Loucy (cell line): ENCODE results near the gene CFAP77.

ENCODE experiments used
- H2AFZ ChIP-seq: fragments of 200-600 bp; sonication (generic); 2 replicates; pipeline ENCODE4 v1.6.0; 2016; ENCODE audit warnings: antibody characterized with exemption, mild to moderate bottlenecking, low read length, moderate library complexity
- H3F3A ChIP-seq: fragments of 200-600 bp; 2 replicates; pipeline ENCODE4 v1.6.0; 2016; ENCODE audit warnings: antibody characterized with exemption, low read depth, mild to moderate bottlenecking
- H3K27me3 ChIP-seq: fragments of 200-600 bp; sonication (generic); 2 replicates; pipeline ENCODE4 v1.6.1; 2014; ENCODE audit warnings: low read length, mild to moderate bottlenecking; ENCODE audit not compliant: insufficient read depth, poor library complexity, severe bottlenecking
- H3K36me3 ChIP-seq: fragments of 200-600 bp; sonication (generic); 2 replicates; pipeline ENCODE4 v1.6.1; 2016; ENCODE audit warnings: low read length; ENCODE audit not compliant: insufficient read depth
- H3K4me1 ChIP-seq: fragments of 200-600 bp; sonication (generic); 2 replicates; pipeline ENCODE4 v1.5.1; 2014; ENCODE audit warnings: low read length, mild to moderate bottlenecking; ENCODE audit not compliant: insufficient read depth, poor library complexity, severe bottlenecking
- H3K4me2 ChIP-seq: fragments of 200-600 bp; sonication (generic); 2 replicates; pipeline ENCODE4 v1.6.0; 2014; ENCODE audit warnings: antibody characterized with exemption, low read length, low read depth, mild to moderate bottlenecking; ENCODE audit not compliant: poor library complexity, severe bottlenecking
- H3K4me3 ChIP-seq: fragments of 200-600 bp; sonication (generic); 2 replicates; pipeline ENCODE4 v1.5.1; 2014; ENCODE audit warnings: low read length, mild to moderate bottlenecking, mixed read lengths; ENCODE audit not compliant: poor library complexity, severe bottlenecking
- H3K79me2 ChIP-seq: fragments of 200-600 bp; sonication (generic); 2 replicates; pipeline ENCODE4 v1.6.1; 2014; ENCODE audit warnings: low read length; ENCODE audit not compliant: insufficient read depth
- H3K9ac ChIP-seq: fragments of 200-600 bp; sonication (generic); 2 replicates; pipeline ENCODE4 v1.6.0; 2014; ENCODE audit warnings: mild to moderate bottlenecking, low read depth, low read length, moderate library complexity; ENCODE audit not compliant: poor library complexity, severe bottlenecking
- H3K9me2 ChIP-seq: fragments of 200-600 bp; sonication (generic); replicated peaks from 2 replicates; pipeline ENCODE4 v1.6.1; 2016; ENCODE audit warnings: low read depth, low read length, mixed read lengths
- H3K9me3 ChIP-seq: fragments of 200-600 bp; sonication (generic); 2 replicates; pipeline ENCODE4 v1.6.1; 2014; ENCODE audit warnings: mild to moderate bottlenecking, antibody characterized with exemption, low read length, low read depth; ENCODE audit not compliant: insufficient read depth
- H4K20me1 ChIP-seq: fragments of 200-600 bp; sonication (generic); 2 replicates; pipeline ENCODE4 v1.6.0; 2014; ENCODE audit warnings: antibody characterized with exemption, low read length, mild to moderate bottlenecking; ENCODE audit not compliant: insufficient read depth, poor library complexity, severe bottlenecking
- EZH2phosphoT487 ChIP-seq: fragments of 200-600 bp; IDR thresholded peaks from 2 replicates; pipeline ENCODE4 v1.6.1; 2018; ENCODE audit warnings: antibody characterized with exemption, mild to moderate bottlenecking, moderate library complexity, borderline replicate concordance
- TF ChIP-seq, protein P1 (sequence below): fragments of 200-600 bp; sonication (generic); conservative IDR thresholded peaks from 2 replicates; pipeline ENCODE4 v1.5.1; 2014; ENCODE audit warnings: mild to moderate bottlenecking, antibody characterized with exemption, low read length

The CFAP77 gene

DNA sequence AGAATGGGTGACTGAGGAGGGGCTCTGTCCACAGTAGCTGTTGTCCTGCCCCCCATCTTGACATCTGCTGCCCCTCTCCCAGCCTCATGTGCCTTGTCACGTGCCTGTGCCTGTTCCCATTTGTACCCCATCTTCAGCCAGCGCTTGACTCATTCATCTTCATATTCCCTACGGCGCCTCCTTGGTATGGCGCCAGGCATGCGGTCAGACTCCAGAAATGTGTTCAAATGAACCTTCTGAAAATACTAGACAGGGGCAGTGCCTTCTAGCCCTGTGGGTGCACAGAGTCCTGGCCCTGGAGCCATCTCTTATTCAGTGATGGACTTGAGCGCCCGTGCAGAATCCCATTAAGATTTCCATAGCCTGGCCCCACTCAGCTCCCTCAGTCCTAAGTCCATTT lies 46.2 kb downstream of the CFAP77 start:
- H3K36me3 ChIP-seq: no peaks in the 10 kb centered on the region
- no peaks in the 10 kb centered on the region for H3F3A ChIP-seq
- no peaks in the 10 kb centered on the region for H4K20me1 ChIP-seq
- H3K27me3 ChIP-seq: no peaks in the 10 kb centered on the region
- no peak for TF ChIP-seq EZH2phosphoT487
- TF ChIP-seq, protein P1, sequence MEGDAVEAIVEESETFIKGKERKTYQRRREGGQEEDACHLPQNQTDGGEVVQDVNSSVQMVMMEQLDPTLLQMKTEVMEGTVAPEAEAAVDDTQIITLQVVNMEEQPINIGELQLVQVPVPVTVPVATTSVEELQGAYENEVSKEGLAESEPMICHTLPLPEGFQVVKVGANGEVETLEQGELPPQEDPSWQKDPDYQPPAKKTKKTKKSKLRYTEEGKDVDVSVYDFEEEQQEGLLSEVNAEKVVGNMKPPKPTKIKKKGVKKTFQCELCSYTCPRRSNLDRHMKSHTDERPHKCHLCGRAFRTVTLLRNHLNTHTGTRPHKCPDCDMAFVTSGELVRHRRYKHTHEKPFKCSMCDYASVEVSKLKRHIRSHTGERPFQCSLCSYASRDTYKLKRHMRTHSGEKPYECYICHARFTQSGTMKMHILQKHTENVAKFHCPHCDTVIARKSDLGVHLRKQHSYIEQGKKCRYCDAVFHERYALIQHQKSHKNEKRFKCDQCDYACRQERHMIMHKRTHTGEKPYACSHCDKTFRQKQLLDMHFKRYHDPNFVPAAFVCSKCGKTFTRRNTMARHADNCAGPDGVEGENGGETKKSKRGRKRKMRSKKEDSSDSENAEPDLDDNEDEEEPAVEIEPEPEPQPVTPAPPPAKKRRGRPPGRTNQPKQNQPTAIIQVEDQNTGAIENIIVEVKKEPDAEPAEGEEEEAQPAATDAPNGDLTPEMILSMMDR: no peak
- no peaks in the 10 kb centered on the region for H3K79me2 ChIP-seq
- no peak overlapping the region for H3K9ac ChIP-seq
- H3K9me3 ChIP-seq: no peaks in the 10 kb centered on the region
- H3K4me1 ChIP-seq: no peaks in the 10 kb centered on the region
- no peak overlapping the region for H3K4me3 ChIP-seq
- no peak overlapping the region for H3K4me2 ChIP-seq
- H3K9me2 ChIP-seq: no peaks in the 10 kb centered on the region
- H2AFZ ChIP-seq: no peak overlapping the region

DNA sequence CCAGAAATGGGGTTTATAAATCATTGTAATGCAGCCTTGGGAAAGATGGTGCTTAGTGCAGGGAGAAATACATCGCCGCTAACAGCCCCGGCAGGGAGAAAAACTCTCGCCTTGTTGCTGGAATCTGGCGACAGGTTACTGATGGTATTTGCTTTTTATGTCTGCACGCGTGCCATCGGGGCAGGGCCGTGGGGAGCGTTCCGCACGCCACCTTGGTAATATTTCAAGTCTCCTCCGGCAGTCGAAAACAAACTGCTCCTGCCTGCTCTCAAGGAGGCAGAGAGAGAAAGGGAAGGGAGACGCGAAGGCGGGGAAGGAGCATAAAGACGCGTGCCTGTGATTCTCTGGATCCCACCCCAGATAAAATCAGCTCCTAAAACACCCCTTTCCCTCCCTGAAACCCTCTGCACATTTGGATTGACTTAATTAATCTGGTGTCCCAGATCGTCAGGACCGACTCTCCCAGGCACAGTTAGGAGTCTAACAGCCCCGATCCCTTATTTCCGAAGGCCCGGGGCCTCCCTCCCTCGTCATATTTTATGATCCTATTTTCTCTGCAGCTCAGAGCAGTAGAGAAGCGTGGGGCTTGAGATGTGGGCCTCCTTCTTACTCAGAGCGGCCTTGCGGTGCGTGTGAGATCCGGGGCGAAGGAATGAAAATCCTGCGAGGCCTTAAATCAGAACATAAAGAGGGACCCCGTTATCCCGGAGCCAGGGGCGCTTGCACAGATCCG lies 47.7 kb downstream of the CFAP77 start:
- Histone ChIP-seq H3K27me3 (no peaks in the 10 kb centered on the region), H4K20me1 (no peaks in the 10 kb centered on the region), H3K9me2 (no peaks in the 10 kb centered on the region), H3K36me3 (no peaks in the 10 kb centered on the region), H3K79me2 (no peaks in the 10 kb centered on the region), H3K9me3 (no peaks in the 10 kb centered on the region), H3K4me2 (no peak overlapping the region), H3K9ac (no peak overlapping the region), H2AFZ (no peak overlapping the region), H3K4me3 (no peak overlapping the region), H3F3A (no peaks in the 10 kb centered on the region), H3K4me1 (no peaks in the 10 kb centered on the region)
- TF ChIP-seq, protein P1: no peak
- no peak for TF ChIP-seq EZH2phosphoT487

DNA sequence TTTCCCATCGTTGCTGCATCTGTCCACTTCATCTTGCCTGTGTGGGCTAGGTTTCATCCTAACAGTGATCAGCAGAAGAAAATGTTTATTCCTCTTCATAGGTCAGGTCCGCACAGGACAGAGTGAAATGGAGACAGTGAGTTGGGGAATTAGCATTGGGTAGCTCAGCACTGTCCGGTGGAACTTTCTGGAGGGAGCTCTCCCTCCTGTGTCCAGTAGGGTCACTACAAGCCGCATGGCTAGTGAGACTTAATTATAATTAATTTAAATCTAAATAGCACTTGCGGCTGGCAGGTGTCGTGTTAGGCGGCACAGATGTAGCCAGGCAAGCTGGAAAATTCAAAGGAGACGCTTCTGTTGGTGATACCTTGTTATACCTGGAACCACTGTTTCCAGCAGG lies 48.4 kb downstream of the CFAP77 start:
- TF ChIP-seq EZH2phosphoT487: no peak
- TF ChIP-seq, protein P1: no peak
- Histone ChIP-seq H2AFZ (no peak overlapping the region), H3K9me3 (no peaks in the 10 kb centered on the region), H3K79me2 (no peaks in the 10 kb centered on the region), H4K20me1 (no peaks in the 10 kb centered on the region), H3K27me3 (no peaks in the 10 kb centered on the region), H3K9ac (no peak overlapping the region), H3K4me2 (no peak overlapping the region), H3F3A (no peaks in the 10 kb centered on the region), H3K36me3 (no peaks in the 10 kb centered on the region), H3K9me2 (no peaks in the 10 kb centered on the region), H3K4me1 (no peaks in the 10 kb centered on the region), H3K4me3 (no peak overlapping the region)
